Mucosa of descending colon (tissue), 3 donors: ENCODE data around the gene HIVEP1. TPM values are rescaled to one million over a fixed set of nuclear protein-coding genes. Genes with fewer than 3 reads are reported as not detected.

Source experiments
- ATAC-seq: fragments of 200-7000 bp; cut with Tn5 transposase; one replicate; pipeline ENCODE4 v1.9.1; 2020; ENCODE audit warnings: mild to moderate bottlenecking, moderate library complexity
- DNase-seq, 3 donors: peaks; one replicate each; pipeline ENCODE4 v3.0.0-alpha.2; 2020
- H3K36me3 ChIP-seq: fragments of 200-600 bp; one replicate; pipeline ENCODE4 v1.8.0; 2021; ENCODE audit warnings: low read depth, mild to moderate bottlenecking
- H3K4me1 ChIP-seq: fragments of 200-600 bp; one replicate; pipeline ENCODE4 v1.8.0; 2021; ENCODE audit warnings: low read depth, mild to moderate bottlenecking
- H3K4me3 ChIP-seq: fragments of 200-600 bp; one replicate; pipeline ENCODE4 v1.8.0; 2021; ENCODE audit warnings: mild to moderate bottlenecking
- H3K9me3 ChIP-seq: fragments of 200-600 bp; one replicate; pipeline ENCODE4 v1.8.0; 2021; ENCODE audit warnings: mild to moderate bottlenecking
- intact Hi-C, 2 donors: fragments of 100-400 bp; cut with DNase I in 1 of 2; cut with micrococcal nuclease in 1 of 2; formaldehyde crosslinking; loops; one replicate each; pipeline versions ENCODE4 v1.11.0 to v1.11.1; 2022; cut with DNase I, micrococcal nuclease
- total RNA-seq, 3 donors: library from RNA; stranded (reverse); fragmentation: NEBNext Ultra II Directional in 2 of 3; extraction: Animal tissue kit (Norgen Biotek cat#: 25700) in 2 of 3; gene quantifications; one replicate each; pipeline versions ENCODE4 v1.2.1 to v1.2.4, GENCODE V29; 2021 to 2023
- TF ChIP-seq, protein P1 (sequence below): fragments of 200-600 bp; IDR thresholded peaks from one replicate; pipeline ENCODE4 v1.8.0; 2022; ENCODE audit warnings: antibody characterized with exemption, mild to moderate bottlenecking
- donor health status: DM: no; HTN: no; CAD: no; lungs with moderate emphysema.
- donor health status: DM: no; HTN: no; CAD: no.
- donor health status: DM: no; HTN: yes; CAD: no.

The HIVEP1 gene
- total RNA-seq, 3 donors from 2014 or later, result 27.6 to 37.3 (median 35.8) TPM

DNA sequence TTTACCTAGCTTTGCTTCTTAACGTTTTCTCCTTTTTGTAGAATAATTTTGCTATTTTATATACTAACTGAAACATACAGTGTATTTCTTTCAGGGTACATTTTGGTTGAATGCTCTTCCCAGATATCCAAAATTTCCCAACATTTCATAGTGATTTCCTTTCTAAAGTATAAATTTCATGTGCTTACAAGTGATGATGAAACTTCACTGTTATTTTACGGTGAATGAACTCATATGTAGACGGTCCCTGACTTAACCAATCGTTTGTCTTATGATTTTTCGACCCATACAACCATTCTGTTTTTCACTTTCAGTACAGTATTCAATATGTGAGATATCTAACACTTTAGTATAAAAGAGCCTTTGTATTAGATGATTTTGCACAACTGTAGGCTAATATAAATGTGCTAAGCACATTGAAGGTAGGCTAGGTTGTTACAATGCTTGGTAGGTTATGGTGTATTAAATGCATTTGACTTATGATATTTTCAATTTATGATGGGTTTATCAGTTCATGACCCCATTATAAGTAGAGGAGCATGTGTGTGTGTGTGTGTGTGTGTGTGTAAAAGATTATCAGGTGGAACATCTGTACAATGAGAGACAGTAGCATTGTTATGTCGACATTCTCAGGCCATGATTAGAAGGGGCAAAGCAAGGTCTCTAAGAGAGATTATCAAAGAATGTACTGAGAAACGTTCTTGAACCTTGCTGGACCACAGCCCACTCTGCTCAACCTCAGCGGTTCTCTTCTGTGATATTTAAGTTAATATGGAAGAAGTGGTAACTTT is 20.9 kb downstream of the HIVEP1 start:
- peaks cover 4% of the 10 kb centered on the region for H3K4me1 ChIP-seq
- no peak for ATAC-seq
- no peak overlapping the region for H3K4me3 ChIP-seq
- TF ChIP-seq, protein P1, sequence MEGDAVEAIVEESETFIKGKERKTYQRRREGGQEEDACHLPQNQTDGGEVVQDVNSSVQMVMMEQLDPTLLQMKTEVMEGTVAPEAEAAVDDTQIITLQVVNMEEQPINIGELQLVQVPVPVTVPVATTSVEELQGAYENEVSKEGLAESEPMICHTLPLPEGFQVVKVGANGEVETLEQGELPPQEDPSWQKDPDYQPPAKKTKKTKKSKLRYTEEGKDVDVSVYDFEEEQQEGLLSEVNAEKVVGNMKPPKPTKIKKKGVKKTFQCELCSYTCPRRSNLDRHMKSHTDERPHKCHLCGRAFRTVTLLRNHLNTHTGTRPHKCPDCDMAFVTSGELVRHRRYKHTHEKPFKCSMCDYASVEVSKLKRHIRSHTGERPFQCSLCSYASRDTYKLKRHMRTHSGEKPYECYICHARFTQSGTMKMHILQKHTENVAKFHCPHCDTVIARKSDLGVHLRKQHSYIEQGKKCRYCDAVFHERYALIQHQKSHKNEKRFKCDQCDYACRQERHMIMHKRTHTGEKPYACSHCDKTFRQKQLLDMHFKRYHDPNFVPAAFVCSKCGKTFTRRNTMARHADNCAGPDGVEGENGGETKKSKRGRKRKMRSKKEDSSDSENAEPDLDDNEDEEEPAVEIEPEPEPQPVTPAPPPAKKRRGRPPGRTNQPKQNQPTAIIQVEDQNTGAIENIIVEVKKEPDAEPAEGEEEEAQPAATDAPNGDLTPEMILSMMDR, result no peak
- intact Hi-C loops, result no loop called here
- H3K9me3 ChIP-seq, result peaks cover 9% of the 10 kb centered on the region
- no peak for DNase-seq
- no peaks in the 10 kb centered on the region for H3K36me3 ChIP-seq

DNA sequence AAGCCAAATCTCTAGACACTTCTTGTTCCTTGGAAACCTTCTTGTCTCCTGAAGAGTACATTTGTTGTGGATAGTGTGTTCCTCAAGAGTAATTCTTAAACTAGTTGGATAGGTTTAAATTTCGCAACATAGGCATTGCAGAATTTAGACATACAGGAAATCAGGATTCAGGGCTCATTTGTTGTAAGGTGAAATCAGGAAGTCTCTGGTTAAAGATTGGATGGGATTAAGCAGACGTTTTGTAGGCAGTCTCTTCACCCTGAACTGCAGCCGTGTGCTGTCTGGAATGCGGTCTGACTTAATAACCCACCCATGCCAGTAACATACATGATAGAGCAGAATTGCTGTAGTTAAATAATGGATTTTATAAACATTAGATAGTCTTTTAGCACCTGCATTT is 21.7 kb downstream of the HIVEP1 start:
- peaks cover 4% of the 10 kb centered on the region for H3K4me1 ChIP-seq
- peaks cover 9% of the 10 kb centered on the region for H3K9me3 ChIP-seq
- H3K4me3 ChIP-seq, result no peak overlapping the region
- ATAC-seq (peak; percentile 38), DNase-seq (no peak)
- no peaks in the 10 kb centered on the region for H3K36me3 ChIP-seq
- intact Hi-C loops, result no loop called here
- TF ChIP-seq, protein P1, result no peak

DNA sequence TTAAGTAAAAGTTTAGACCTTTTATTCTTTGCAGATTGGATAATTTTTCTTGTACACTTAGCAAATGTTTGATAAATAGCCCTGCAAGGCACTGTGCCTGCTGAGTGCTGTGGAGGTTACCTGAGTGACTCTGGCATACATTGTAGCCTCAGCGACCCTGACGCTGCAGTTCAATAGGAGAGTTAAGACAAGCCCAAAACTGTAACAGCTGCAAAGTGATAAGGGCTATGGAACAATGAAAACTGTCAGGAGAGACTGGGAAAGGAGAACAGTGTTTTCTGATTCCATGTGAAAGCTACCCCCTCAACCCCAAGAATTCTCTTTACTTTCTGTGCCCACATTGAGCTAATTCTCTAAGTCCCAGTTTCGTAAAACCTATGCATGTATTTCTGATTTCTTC is 22.2 kb downstream of the HIVEP1 start:
- Histone ChIP-seq H3K4me3 (no peak overlapping the region), H3K9me3 (peaks cover 9% of the 10 kb centered on the region), H3K4me1 (peaks cover 4% of the 10 kb centered on the region), H3K36me3 (no peaks in the 10 kb centered on the region)
- TF ChIP-seq, protein P1, result no peak
- intact Hi-C loops, result no loop called here
- ATAC-seq, result no peak
- DNase-seq, result no peak

DNA sequence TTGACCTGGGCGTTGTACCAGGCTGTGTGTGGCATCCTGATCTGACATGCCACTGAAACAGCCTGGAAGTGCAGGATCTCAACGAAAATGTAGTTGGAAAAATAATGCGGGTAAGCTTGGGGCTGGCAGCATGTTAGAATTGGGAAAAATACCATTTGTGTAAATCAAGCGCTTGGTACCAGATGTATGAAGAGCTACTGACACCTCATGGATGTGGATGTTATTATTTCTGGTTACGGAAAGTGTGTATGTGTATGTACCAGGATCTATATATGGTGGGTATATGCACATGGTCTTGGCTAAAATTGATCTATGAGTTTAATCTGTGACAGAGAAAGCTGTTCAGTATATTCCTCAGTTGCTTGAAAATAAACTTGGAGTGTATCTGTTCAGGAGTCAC is 22.7 kb downstream of the HIVEP1 start:
- Histone ChIP-seq H3K9me3 (peaks cover 6% of the 10 kb centered on the region), H3K36me3 (no peaks in the 10 kb centered on the region), H3K4me1 (peaks cover 4% of the 10 kb centered on the region), H3K4me3 (no peak overlapping the region)
- DNase-seq, result no peak
- TF ChIP-seq, protein P1, result no peak
- no peak for ATAC-seq
- intact Hi-C loops, result no loop called here

DNA sequence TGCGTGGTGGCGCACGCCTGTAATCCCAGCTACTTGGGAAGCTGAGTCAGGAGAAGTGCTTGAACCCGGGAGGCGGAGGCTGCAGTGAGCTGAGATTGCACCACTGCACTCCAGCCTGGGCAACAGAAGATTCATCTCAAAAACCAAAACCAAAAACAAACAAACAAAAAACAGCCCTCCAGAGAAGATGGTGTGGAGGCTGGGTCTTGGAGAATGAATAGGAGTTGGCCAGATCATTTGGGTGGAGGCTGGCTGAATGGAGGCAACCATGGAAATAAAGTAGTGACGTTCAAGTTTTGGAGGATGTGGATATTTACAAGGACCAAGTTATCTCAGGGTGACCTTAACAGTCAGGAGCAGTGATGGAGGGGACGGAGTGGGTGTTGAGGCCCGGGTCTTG is 24.7 kb downstream of the HIVEP1 start:
- Histone ChIP-seq H3K4me3 (no peak overlapping the region), H3K36me3 (no peaks in the 10 kb centered on the region), H3K9me3 (no peaks in the 10 kb centered on the region), H3K4me1 (peaks cover 4% of the 10 kb centered on the region)
- TF ChIP-seq, protein P1, result no peak
- no peak for ATAC-seq
- DNase-seq, result no peak
- intact Hi-C loops, result no loop called here
